ENCODE results near the gene LAMA4.

DNA sequence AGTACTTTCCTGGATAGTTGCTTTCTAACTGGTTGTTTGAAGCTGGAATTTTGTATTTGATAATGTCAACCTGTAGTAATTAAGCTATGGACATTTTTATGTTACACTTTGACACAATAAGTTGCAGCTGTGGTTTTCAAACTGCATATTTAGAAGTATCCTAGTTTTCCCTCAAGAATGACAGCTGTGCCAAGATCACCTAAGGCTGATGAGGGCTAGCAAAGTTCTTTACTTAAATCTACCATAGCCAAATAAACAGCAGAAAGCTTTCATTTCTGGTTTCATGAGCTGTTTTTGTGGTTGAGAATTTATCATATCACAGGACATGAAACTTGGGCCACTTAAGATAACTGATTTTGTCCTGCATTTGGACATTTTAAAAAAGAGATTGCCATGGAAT, 136.3 kb downstream of the LAMA4 start:
- TF ChIP-seq POLR2AphosphoS5 (IDR thresholded peaks at IDR 0.05; ENCODE audit: borderline replicate concordance, low read depth, low read length): no peak
- TF ChIP-seq EZH2 (IDR thresholded peaks at IDR 0.05): no peak

Measured in SK-N-MC (cell line).